AG04450 (cell line): Measurements from ENCODE around the gene EPS8L3. TPM values are rescaled to one million over a fixed set of nuclear protein-coding genes. Genes with fewer than 3 reads are reported as not detected.

Experiments used
- CTCF ChIA-PET: fragments of 300-600, 350-600 bp; formaldehyde crosslinking; extraction: SDS; loops from one replicate; lab custom pipeline; 2022; ENCODE audit warnings: antibody characterized with exemption, inconsistent platforms; lab: Charles Lee
- POLR2A ChIA-PET: fragments of 350-600 bp; formaldehyde crosslinking; extraction: SDS; loops from one replicate; lab custom pipeline; 2021; ENCODE audit warnings: antibody characterized with exemption, inconsistent platforms; lab: Yijun Ruan, JAX
- DNase-seq: peaks from one replicate; pipeline ENCODE4 v3.0.0-alpha.2; 2011; ENCODE audit warnings: low read depth, low spot score
- H3K27ac ChIP-seq: one replicate; pipeline ENCODE4 v1.5.1; 2012; ENCODE audit warnings: low read depth, low read length, control low read depth
- H3K27me3 ChIP-seq: one replicate; pipeline ENCODE4 v1.6.0; 2012; ENCODE audit warnings: low read length; ENCODE audit not compliant: control insufficient read depth, insufficient read depth
- H3K4me3 ChIP-seq: 2 replicates; pipeline ENCODE4 v1.5.1; 2011; ENCODE audit warnings: mild to moderate bottlenecking, low read depth, low read length, control low read depth
- H3K9me3 ChIP-seq: 2 replicates; pipeline ENCODE4 v1.5.1; 2012; ENCODE audit warnings: low read length; ENCODE audit not compliant: control insufficient read depth, insufficient read depth
- CTCF ChIP-seq: IDR thresholded peaks from 2 replicates; pipeline ENCODE4 v1.5.1; 2011; ENCODE audit warnings: low read depth, low read length, control low read depth, inconsistent platforms
- polyA plus RNA-seq: library from polyadenylated mRNA; depleted of rRNA; stranded (reverse); fragments of >200 nt; gene quantifications from 2 replicates; pipeline ENCODE4 v1.2.3, GENCODE V29; 2011

The EPS8L3 gene
- polyA plus RNA-seq, 1 experiment, result not detected

- no peak for DNase-seq
- Histone ChIP-seq H3K4me3 (no peak overlapping the region), H3K27ac (no peak overlapping the region), H3K9me3 (peaks cover 8% of the 10 kb centered on the region), H3K27me3 (peaks cover 2% of the 10 kb centered on the region)
- ChIA-PET CTCF (interaction anchor here (0.6 to 21.6 kb wide), 5 partner anchors 10 to 225 kb away, joined by 3 to 535 read pairs (median 4); partner anchors contain the start of gene AHCYL1), POLR2A (no interaction called here)
- TF ChIP-seq CTCF, result no peak
Observed at GRCh38 chr1:109787211-109787844, 23.6 kb upstream of the EPS8L3 start.

- peaks cover 2% of the 10 kb centered on the region for H3K27me3 ChIP-seq
- H3K4me3 ChIP-seq, result no peak overlapping the region
- peaks cover 8% of the 10 kb centered on the region for H3K9me3 ChIP-seq
- no peak for TF ChIP-seq CTCF
- no peak for DNase-seq
- H3K27ac ChIP-seq, result no peak overlapping the region
- ChIA-PET POLR2A (no interaction called here), CTCF (interaction anchor here (0.6 to 21.6 kb wide), 6 partner anchors 10 to 225 kb away, joined by 3 to 535 read pairs (median 4); partner anchors contain the start of gene AHCYL1)
Observed at GRCh38 chr1:109786531-109787021, 22.9 kb upstream of the EPS8L3 start.

GRCh38 chr1:109786112-109786480, 22.4 kb upstream of the EPS8L3 start:
- no peak for DNase-seq
- Histone ChIP-seq H3K27ac (no peak overlapping the region), H3K9me3 (peaks cover 8% of the 10 kb centered on the region), H3K27me3 (peaks cover 2% of the 10 kb centered on the region), H3K4me3 (no peak overlapping the region)
- CTCF ChIA-PET, result interaction anchor here (1.2 to 21.6 kb wide), 4 partner anchors 9 to 196 kb away, joined by 3 to 535 read pairs (median 4); partner anchors contain the start of gene AHCYL1
- TF ChIP-seq CTCF, result no peak
- POLR2A ChIA-PET, result no interaction called here

- ChIA-PET CTCF (interaction anchor here (1.2 to 21.6 kb wide), 4 partner anchors 9 to 196 kb away, joined by 3 to 535 read pairs (median 4); partner anchors contain the start of gene AHCYL1), POLR2A (interaction anchor here (0.7 kb wide), 1 partner anchor 237 kb away, joined by 3 read pairs; no protein-coding TSS in a partner anchor)
Observed at GRCh38 chr1:109785446-109786111, 21.9 kb upstream of the EPS8L3 start.

More at GRCh38 chr1:109785446-109786111, 21.9 kb upstream of the EPS8L3 start:
- Histone ChIP-seq H3K27me3 (peaks cover 2% of the 10 kb centered on the region), H3K9me3 (peaks cover 8% of the 10 kb centered on the region), H3K27ac (no peak overlapping the region), H3K4me3 (no peak overlapping the region)
- no peak for TF ChIP-seq CTCF
- DNase-seq, result no peak
